Small intestine (tissue), 16 donors: Measurements from ENCODE around the gene CLC. TPM values are rescaled to one million over a fixed set of nuclear protein-coding genes. Genes with fewer than 3 reads are reported as not detected.
"Not testable (repeated sequence)": the region's sequence is repeated elsewhere in the genome, so short reads cannot be mapped to it uniquely, and the experiment has no call there.

Experiments
- DNase-seq, 2 donors: peaks; one replicate each; pipeline versions ENCODE4 v3.0.0 to v3.0.0-alpha.2; 2013
- FAIRE-seq: peaks from 2 replicates; lab custom pipeline; 2012; peaks lifted over from hg19 to GRCh38; lab: Jason Lieb, UNC
- H3K27ac ChIP-seq, 3 donors: one replicate each; pipeline ENCODE4 v1.5.1; 2013; ENCODE audit warnings: low read length in 2 of 3, mild to moderate bottlenecking in 2 of 3, control low read depth in 1 of 3, inconsistent platforms in 1 of 3, low read depth in 1 of 3, moderate library complexity in 1 of 3
- H3K27me3 ChIP-seq, 3 donors: one replicate each; pipeline ENCODE4 v1.6.1; 2013; ENCODE audit warnings: low read length in 3 of 3, inconsistent platforms in 1 of 3; ENCODE audit not compliant: control insufficient read depth in 3 of 3, insufficient read depth in 3 of 3
- H3K36me3 ChIP-seq, 3 donors: one replicate each; pipeline ENCODE4 v1.6.1; 2013; ENCODE audit warnings: low read length in 3 of 3, inconsistent platforms in 1 of 3, low read depth in 1 of 3, mild to moderate bottlenecking in 1 of 3, moderate library complexity in 1 of 3; ENCODE audit not compliant: control insufficient read depth in 3 of 3, insufficient read depth in 2 of 3
- H3K4me1 ChIP-seq, 3 donors: one replicate each; pipeline ENCODE4 v1.6.1; 2013; ENCODE audit warnings: low read length in 2 of 3, inconsistent platforms in 1 of 3, low read depth in 1 of 3, mild to moderate bottlenecking in 1 of 3, moderate library complexity in 1 of 3; ENCODE audit not compliant: control insufficient read depth in 3 of 3, insufficient read depth in 2 of 3
- H3K4me3 ChIP-seq, 3 donors: one replicate each; pipeline ENCODE4 v1.5.1; 2013; ENCODE audit warnings: low read length in 3 of 3, control low read depth in 1 of 3, inconsistent platforms in 1 of 3, low read depth in 1 of 3, mild to moderate bottlenecking in 1 of 3, moderate library complexity in 1 of 3
- H3K9me3 ChIP-seq, 2 donors: one replicate each; pipeline ENCODE4 v1.6.1; 2013; ENCODE audit warnings: low read depth in 1 of 2, low read length in 1 of 2; ENCODE audit not compliant: control insufficient read depth in 2 of 2, insufficient read depth in 1 of 2
- WGBS, 3 donors: extraction: QIAGEN DNeasy Blood & Tissue Kit; methylation state at CpG; one replicate each; pipeline ENCODE4 v1.1.7; 2013; 5-methylcytosine and 5-hydroxymethylcytosine counted together
- long read RNA-seq, 10 donors: transcript quantifications; one replicate each; lab custom pipeline, GENCODE V29; 2026
- polyA plus RNA-seq, 4 donors: library from polyadenylated mRNA; stranded (reverse) in 3 of 4; unstranded in 1 of 4; fragments of 200-250 nt in 3 of 4; fragments of 120-200 nt in 1 of 4; gene quantifications; one replicate each; pipeline versions ENCODE4 v1.2.1 to v1.2.3, GENCODE V29; 2013
- donor health status: healthy with polysubstance abuse.
- donor health status: control.
- donor health status: control.
- donor health status: Bipolar disorder and iron deficiency.
- donor health status: healthy.

CLC gene
- polyA plus RNA-seq, result 10 to 100 TPM in 1 of 4 donors, 1 to 10 TPM in 1, not detected in 2; 1.2 to 27.3 TPM
- long read RNA-seq, donor 1, partial matches to known transcripts, result 0 of 2 reads
- long read RNA-seq, donor 1, other reads (novel, unspliced or antisense), result 0 of 2 reads
- long read RNA-seq, donor 2, result 0 reads
- long read RNA-seq, donor 3, partial matches to known transcripts, result 0 of 4 reads
- long read RNA-seq, donor 3, other reads (novel, unspliced or antisense), result 0 of 4 reads
- long read RNA-seq, donor 4, result 0 reads
- long read RNA-seq, donor 5, partial matches to known transcripts, result 0 of 1 reads
- long read RNA-seq, donor 5, other reads (novel, unspliced or antisense), result 0 of 1 reads
- long read RNA-seq, donor 6, result 0 reads
- long read RNA-seq, donor 7, result 0 reads
- long read RNA-seq, donor 8, partial matches to known transcripts, result 0 of 1 reads
- long read RNA-seq, donor 8, other reads (novel, unspliced or antisense), result 0 of 1 reads
- long read RNA-seq, donor 9, result 0 reads
- long read RNA-seq, donor 10, transcript CLC-201 (4 exons, 635 nt), result major isoform, 13 of 13 reads
- long read RNA-seq, donor 10, partial matches to known transcripts, result 0 of 13 reads
- long read RNA-seq, donor 10, other reads (novel, unspliced or antisense), result 0 of 13 reads

DNA sequence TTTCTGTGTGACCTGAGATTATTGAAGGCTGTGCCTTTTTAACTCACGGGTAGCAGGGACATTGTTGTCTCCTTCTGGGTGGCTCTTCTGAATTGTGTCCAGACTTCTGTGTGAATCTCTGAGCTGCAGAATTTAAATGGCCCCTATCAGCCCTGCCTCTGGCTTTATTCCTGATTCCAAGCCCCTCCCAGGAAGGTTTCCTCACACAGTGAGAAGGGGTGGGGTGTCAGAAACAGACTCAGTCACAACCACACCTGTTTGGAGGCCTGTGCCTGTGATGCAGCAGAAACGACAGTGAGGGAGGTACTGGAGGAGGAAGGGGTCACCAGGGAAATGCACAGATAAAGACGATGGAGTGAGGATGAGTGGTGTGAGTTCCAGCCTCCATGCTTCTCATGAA lies at the start of gene CLC:
TSS of gene CLC (minus strand) at position 139 of the 400 bp plus-strand sequence. CDS start at position 62, 77 bp downstream.
- Histone ChIP-seq H3K27ac (no peak within 1 kb of the TSS), H3K27me3 (peaks cover 0 to 2% (median 0%) of the 10 kb centered on the region in 3 donors), H3K9me3 (no peaks in the 10 kb centered on the region), H3K4me3 (no peak within 1 kb of the TSS), H3K36me3 (no peaks in the 10 kb centered on the region), H3K4me1 (no peaks in the 10 kb centered on the region)
- no peak for DNase-seq
- WGBS, 3 donors, result 30 to 50% (median 36%) methylated on average over 3 of the region's 3 CpGs
- FAIRE-seq, result no peak

DNA sequence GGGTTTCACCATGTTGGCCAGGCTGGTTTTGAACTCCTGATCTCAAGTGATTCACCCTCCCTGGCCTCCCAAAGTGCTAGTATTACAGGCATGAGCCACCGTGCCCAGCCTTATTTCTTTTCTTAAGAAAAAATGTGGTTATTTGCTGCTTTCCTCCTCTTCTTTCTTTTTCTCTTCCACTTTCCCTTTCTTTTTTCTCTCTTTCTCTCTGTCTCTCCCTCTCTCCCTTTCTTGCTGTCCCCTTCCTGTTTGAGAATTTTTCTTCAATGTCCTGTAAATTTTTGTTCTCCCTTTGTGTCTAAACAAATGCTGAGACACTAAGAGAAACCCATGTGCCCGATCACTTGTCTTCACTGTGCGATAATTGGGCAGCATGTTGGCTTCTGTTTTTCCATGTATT lies 43.1 kb upstream of the CLC start:
- WGBS, 3 donors, result 81 to 88% (median 86%) methylated on average over 3 of the region's 3 CpGs
- no peaks in the 10 kb centered on the region for H3K9me3 ChIP-seq
- H3K27ac ChIP-seq, result no peak overlapping the region
- peaks cover 0 to 5% (median 0%) of the 10 kb centered on the region in 3 donors for H3K27me3 ChIP-seq
- H3K4me3 ChIP-seq, result no peak overlapping the region
- H3K36me3 ChIP-seq, result no peaks in the 10 kb centered on the region
- H3K4me1 ChIP-seq, result no peaks in the 10 kb centered on the region
- no peak for FAIRE-seq
- DNase-seq, result no peak

GRCh38 chr19:39778763-39779162 lies 40.9 kb upstream of the CLC start, which contains the start of gene LEUTX:
Gene LEUTX (plus strand): TSS chr19:39778854. CDS start chr19:39778921, 67 bp downstream.
- Histone ChIP-seq H3K4me1 (no peaks in the 10 kb centered on the region), H3K4me3 (no peak within 1 kb of the TSS), H3K9me3 (no peaks in the 10 kb centered on the region), H3K27me3 (no peaks in the 10 kb centered on the region), H3K27ac (no peak within 1 kb of the TSS), H3K36me3 (no peaks in the 10 kb centered on the region)
- FAIRE-seq (no peak), DNase-seq (no peak)
- 55 to 62% (median 60%) methylated on average over 4 of the region's 4 CpGs for WGBS, 3 donors

DNA sequence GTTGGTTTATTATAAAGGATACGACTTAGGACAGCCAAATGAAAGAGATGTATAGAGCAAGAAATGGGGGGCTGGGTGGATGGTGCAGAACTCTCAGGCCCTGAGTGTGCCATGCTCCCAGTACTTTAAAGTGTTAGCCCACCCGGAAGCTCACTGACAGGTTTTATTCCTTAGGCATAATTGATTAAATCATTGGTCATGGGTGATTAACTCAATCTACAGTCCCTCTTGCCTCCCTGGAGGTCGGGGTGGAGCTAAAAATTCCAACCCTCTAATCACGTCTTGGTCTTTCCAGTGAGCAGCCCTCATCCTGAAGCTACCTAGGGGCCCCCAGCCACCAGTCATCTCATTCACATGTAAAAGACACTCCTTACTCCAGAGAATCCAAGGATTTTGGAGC lies 31.0 kb upstream of the CLC start:
- DNase-seq, result no peak
- Histone ChIP-seq H3K27me3 (no peaks in the 10 kb centered on the region), H3K36me3 (no peaks in the 10 kb centered on the region), H3K27ac (no peak overlapping the region), H3K4me1 (no peaks in the 10 kb centered on the region), H3K4me3 (no peak overlapping the region), H3K9me3 (peaks cover 0 to 5% of the 10 kb centered on the region in 2 donors)
- FAIRE-seq, result no peak
- 54 to 61% (median 58%) methylated on average over 4 of the region's 4 CpGs for WGBS, 3 donors

DNA sequence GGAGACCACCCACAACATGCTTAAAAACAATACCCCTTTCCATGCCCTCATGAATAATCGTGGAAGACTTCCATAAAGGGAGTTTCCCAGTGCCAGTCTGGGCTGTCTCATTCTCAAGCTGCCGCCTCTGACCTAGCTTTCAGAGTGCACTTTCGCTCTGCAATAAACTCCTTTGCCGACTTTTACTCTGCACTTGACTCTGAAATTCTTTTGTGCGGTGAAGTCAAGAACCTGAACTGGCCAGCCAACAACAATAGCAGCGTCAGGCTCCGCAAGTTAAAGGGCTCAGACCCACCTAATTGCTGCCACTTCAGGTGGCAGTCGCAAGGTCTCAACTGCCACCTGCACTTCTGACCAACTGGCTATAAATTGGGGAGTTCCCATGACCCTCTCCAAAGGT lies 30.5 kb upstream of the CLC start:
- H3K4me3 ChIP-seq, result no peak overlapping the region
- no peak overlapping the region for H3K27ac ChIP-seq
- H3K36me3 ChIP-seq, result no peaks in the 10 kb centered on the region
- no peaks in the 10 kb centered on the region for H3K27me3 ChIP-seq
- H3K9me3 ChIP-seq, result peaks cover 0 to 5% of the 10 kb centered on the region in 2 donors
- DNase-seq (no peak), FAIRE-seq (no peak)
- WGBS, 3 donors, result 73 to 79% (median 78%) methylated on average over 8 of the region's 8 CpGs
- no peaks in the 10 kb centered on the region for H3K4me1 ChIP-seq

- H3K36me3 ChIP-seq, result no peaks in the 10 kb centered on the region
- 43 to 45% (median 43%) methylated on average over 16 of the region's 16 CpGs for WGBS, 3 donors
- H3K27me3 ChIP-seq, result no peaks in the 10 kb centered on the region
- FAIRE-seq (no peak), DNase-seq (peak; percentile 49 to 61)
- H3K4me3 ChIP-seq, result no peak overlapping the region
- H3K9me3 ChIP-seq, result peaks cover 0 to 5% of the 10 kb centered on the region in 2 donors
- no peaks in the 10 kb centered on the region for H3K4me1 ChIP-seq
- no peak overlapping the region for H3K27ac ChIP-seq
Measured at GRCh38 chr19:39765091-39766076, 27.6 kb upstream of the CLC start.

GRCh38 chr19:39761851-39762250 lies 24.0 kb upstream of the CLC start:
- not testable (repeated sequence) for DNase-seq, H3K4me3 ChIP-seq, H3K27ac ChIP-seq, H3K9me3 ChIP-seq, H3K4me1 ChIP-seq, H3K36me3 ChIP-seq, FAIRE-seq, H3K27me3 ChIP-seq
- WGBS, 3 donors, result 93 to 100% (median 94%) methylated on average over 1 of the region's 1 CpG
